H9 (cell line): ENCODE results near the gene TFAP2A. TPM values are rescaled to one million over a fixed set of nuclear protein-coding genes. Genes with fewer than 3 reads are reported as not detected.

Source experiments
- DNase-seq: peaks from one replicate; pipeline ENCODE4 v3.0.0-alpha.2; 2017
- H2AFZ ChIP-seq: one replicate; pipeline ENCODE4 v1.6.1; 2013; ENCODE audit warnings: mild to moderate bottlenecking, low read length, control low read depth, moderate library complexity
- H2AK5ac ChIP-seq: 2 replicates; pipeline ENCODE4 v1.6.1; 2013; ENCODE audit warnings: low read length, control low read depth, mixed read lengths; ENCODE audit not compliant: insufficient read length
- H2BK120ac ChIP-seq: one replicate; pipeline ENCODE4 v1.6.1; 2013; ENCODE audit warnings: low read depth, mild to moderate bottlenecking, low read length, control low read depth, inconsistent platforms; ENCODE audit not compliant: poor library complexity, severe bottlenecking
- H2BK12ac ChIP-seq: 2 replicates; pipeline ENCODE4 v1.6.1; 2013; ENCODE audit warnings: low read length, control low read depth, mixed read lengths, low read depth; ENCODE audit not compliant: insufficient read length
- H2BK15ac ChIP-seq: 2 replicates; pipeline ENCODE4 v1.6.1; 2013; ENCODE audit warnings: low read depth, low read length, control low read depth
- H2BK20ac ChIP-seq: one replicate; pipeline ENCODE4 v1.6.1; 2013; ENCODE audit warnings: low read depth, mild to moderate bottlenecking, low read length, control low read depth, inconsistent platforms; ENCODE audit not compliant: poor library complexity, severe bottlenecking
- H2BK5ac ChIP-seq: 2 replicates; pipeline ENCODE4 v1.6.1; 2013; ENCODE audit warnings: low read length, control low read depth, mixed read lengths; ENCODE audit not compliant: insufficient read length
- H3K14ac ChIP-seq: 2 replicates; pipeline ENCODE4 v1.6.1; 2013; ENCODE audit warnings: low read length, control low read depth; ENCODE audit not compliant: insufficient read depth
- H3K18ac ChIP-seq: 2 replicates; pipeline ENCODE4 v1.6.1; 2013; ENCODE audit warnings: low read depth, mild to moderate bottlenecking, mixed read lengths, low read length, control low read depth; ENCODE audit not compliant: insufficient read length
- H3K23ac ChIP-seq: 2 replicates; pipeline ENCODE4 v1.6.1; 2013; ENCODE audit warnings: low read length, control low read depth, mixed read lengths, low read depth; ENCODE audit not compliant: insufficient read length
- H3K23me2 ChIP-seq: 2 replicates; pipeline ENCODE4 v1.6.1; 2013; ENCODE audit warnings: low read depth, mild to moderate bottlenecking, mixed read lengths, low read length, control low read depth; ENCODE audit not compliant: insufficient read length, poor library complexity, severe bottlenecking
- H3K27ac ChIP-seq: 2 replicates; pipeline ENCODE4 v1.5.1; 2013; ENCODE audit warnings: low read length, control low read depth, mixed read lengths, low read depth; ENCODE audit not compliant: insufficient read length
- H3K27me3 ChIP-seq: 2 replicates; pipeline ENCODE4 v1.6.1; 2013; ENCODE audit warnings: low read length, control low read depth, inconsistent platforms; ENCODE audit not compliant: insufficient read depth
- H3K4ac ChIP-seq: 2 replicates; pipeline ENCODE4 v1.6.1; 2013; ENCODE audit warnings: low read depth, mild to moderate bottlenecking, control low read depth, inconsistent platforms, low read length, moderate library complexity
- H3K4me1 ChIP-seq: 2 replicates; pipeline ENCODE4 v1.6.1; 2013; ENCODE audit warnings: low read length, control low read depth, inconsistent platforms; ENCODE audit not compliant: insufficient read depth
- H3K4me2 ChIP-seq: 2 replicates; pipeline ENCODE4 v1.6.1; 2013; ENCODE audit warnings: low read length, control low read depth, mixed read lengths; ENCODE audit not compliant: insufficient read length, insufficient read depth
- H3K56ac ChIP-seq: 2 replicates; pipeline ENCODE4 v1.6.1; 2013; ENCODE audit warnings: low read depth, mild to moderate bottlenecking, mixed read lengths, low read length, control low read depth; ENCODE audit not compliant: insufficient read length
- H3K79me1 ChIP-seq: 2 replicates; pipeline ENCODE4 v1.6.1; 2013; ENCODE audit warnings: low read depth, mild to moderate bottlenecking, moderate library complexity, low read length, control low read depth, inconsistent platforms; ENCODE audit not compliant: insufficient read depth, poor library complexity, severe bottlenecking
- H3K79me2 ChIP-seq: 2 replicates; pipeline ENCODE4 v1.6.1; 2013; ENCODE audit warnings: low read length, control low read depth, inconsistent platforms; ENCODE audit not compliant: insufficient read depth
- H3K9ac ChIP-seq: 2 replicates; pipeline ENCODE4 v1.6.1; 2013; ENCODE audit warnings: low read length, control low read depth, mixed read lengths; ENCODE audit not compliant: insufficient read length; ENCODE audit errors: extremely low read depth
- H3K9me3 ChIP-seq: one replicate; pipeline ENCODE4 v1.6.1; 2013; ENCODE audit warnings: low read depth, low read length, inconsistent platforms; ENCODE audit not compliant: control insufficient read depth
- H3T11ph ChIP-seq: one replicate; pipeline ENCODE4 v1.6.1; 2013; ENCODE audit warnings: mild to moderate bottlenecking, low read length, control low read depth, inconsistent platforms
- H4K20me1 ChIP-seq: one replicate; pipeline ENCODE4 v1.6.1; 2013; ENCODE audit not compliant: control insufficient read depth, insufficient read length, insufficient read depth
- H4K5ac ChIP-seq: 2 replicates; pipeline ENCODE4 v1.6.1; 2013; ENCODE audit warnings: low read depth, mild to moderate bottlenecking, mixed read lengths, low read length, control low read depth; ENCODE audit not compliant: insufficient read length
- H4K8ac ChIP-seq: replicated peaks from 2 replicates; pipeline ENCODE4 v1.6.1; 2013; ENCODE audit warnings: low read length, control low read depth, mixed read lengths, low read depth; ENCODE audit not compliant: insufficient read length
- H4K91ac ChIP-seq: 2 replicates; pipeline ENCODE4 v1.6.1; 2013; ENCODE audit warnings: low read depth, mild to moderate bottlenecking, moderate library complexity, mixed read lengths, low read length, control low read depth; ENCODE audit not compliant: insufficient read length
- H3K27ac Mint-ChIP-seq, 3 experiments: 2 replicates in 2 of 3; 3 replicates in 1 of 3; pipeline ENCODE4 v1.8.0; 2020 to 2021; ENCODE audit warnings: mixed read lengths in 3 of 3, mild to moderate bottlenecking in 1 of 3, moderate library complexity in 1 of 3
- H3K27me3 Mint-ChIP-seq: 2 replicates; pipeline ENCODE4 v1.8.0; 2021; ENCODE audit warnings: low read depth, mild to moderate bottlenecking, moderate library complexity, mixed read lengths
- H3K36me3 Mint-ChIP-seq, 3 experiments: 2 replicates in 2 of 3; 3 replicates in 1 of 3; pipeline ENCODE4 v1.8.0; 2020 to 2021; ENCODE audit warnings: low read depth in 3 of 3, mixed read lengths in 3 of 3; ENCODE audit not compliant: insufficient read depth in 1 of 3
- H3K4me1 Mint-ChIP-seq, 2 experiments: 2 replicates each; pipeline ENCODE4 v1.8.0; 2020; ENCODE audit warnings: mixed read lengths in 2 of 2
- H3K4me3 Mint-ChIP-seq, 2 experiments: 2 replicates in 1 of 2; 3 replicates in 1 of 2; pipeline ENCODE4 v1.8.0; 2020 to 2021; ENCODE audit warnings: mild to moderate bottlenecking in 2 of 2, mixed read lengths in 2 of 2, moderate library complexity in 1 of 2
- H3K9me3 Mint-ChIP-seq, 2 experiments: 2 replicates in 1 of 2; 3 replicates in 1 of 2; pipeline ENCODE4 v1.8.0; 2020; ENCODE audit warnings: mild to moderate bottlenecking in 2 of 2, mixed read lengths in 2 of 2, moderate library complexity in 1 of 2
- CTCF ChIP-seq: fragments of 200-600 bp; sonication (generic); conservative IDR thresholded peaks from 3 replicates; pipeline ENCODE4 v1.8.0; 2021; ENCODE audit warnings: antibody characterized with exemption, mild to moderate bottlenecking
- WGBS: extraction: QIAGEN DNeasy Blood & Tissue Kit; methylation state at CpG from one replicate; pipeline ENCODE4 v1.1.7; 2013; ENCODE audit warnings: missing lambda C conversion rate, low lambda C conversion rate, mixed read lengths; ENCODE audit not compliant: insufficient read length; ENCODE audit errors: extremely low coverage; 5-methylcytosine and 5-hydroxymethylcytosine counted together
- total RNA-seq: library from RNA; stranded (reverse); gene quantifications from 2 replicates; pipeline ENCODE4 v1.2.1, GENCODE V29; 2021

Gene TFAP2A
- total RNA-seq, 1 experiment from 2014 or later: 2.6 TPM

GRCh38 chr6:10434235-10434634 is 19.4 kb upstream of the TFAP2A start:
- H3K4me2 ChIP-seq: no peak overlapping the region
- no peak overlapping the region for H3K4me3 Mint-ChIP-seq
- no peak overlapping the region for H3K23ac ChIP-seq
- no peak overlapping the region for H2BK120ac ChIP-seq
- no peak overlapping the region for H3K14ac ChIP-seq
- H4K91ac ChIP-seq: no peak overlapping the region
- peaks cover 0 to 1% of the 10 kb centered on the region in 2 experiments; a peak in 1 of 5 replicates for H3K9me3 Mint-ChIP-seq
- H3K79me1 ChIP-seq: no peaks in the 10 kb centered on the region
- H4K20me1 ChIP-seq: no peaks in the 10 kb centered on the region
- H3K27me3 ChIP-seq: no peaks in the 10 kb centered on the region
- no peak overlapping the region for H3K27ac Mint-ChIP-seq
- H2AK5ac ChIP-seq: no peak overlapping the region
- no peak for TF ChIP-seq CTCF
- no peak overlapping the region for H3K27ac ChIP-seq
- no peak overlapping the region for H3K18ac ChIP-seq
- H3K4ac ChIP-seq: no peak overlapping the region
- DNase-seq: no peak
- H3K9ac ChIP-seq: no peak overlapping the region
- no CpG with 5 or more reads among the region's 4 CpGs for WGBS
- no peak overlapping the region for H4K5ac ChIP-seq
- H2BK12ac ChIP-seq: no peak overlapping the region
- no peak overlapping the region for H2BK15ac ChIP-seq
- H3K79me2 ChIP-seq: no peaks in the 10 kb centered on the region
- H3K9me3 ChIP-seq: no peaks in the 10 kb centered on the region
- H4K8ac ChIP-seq: no peak overlapping the region
- H3K27me3 Mint-ChIP-seq: peaks cover 51% of the 10 kb centered on the region
- H2AFZ ChIP-seq: no peak overlapping the region
- H3K4me1 ChIP-seq: no peaks in the 10 kb centered on the region; the same call in 1 of the 2 replicates
- no peak overlapping the region for H2BK20ac ChIP-seq
- no peak overlapping the region for H3T11ph ChIP-seq
- no peaks in the 10 kb centered on the region for H3K36me3 Mint-ChIP-seq
- peaks cover 11 to 18% of the 10 kb centered on the region in 2 experiments; a peak in 3 of 4 replicates for H3K4me1 Mint-ChIP-seq
- H3K56ac ChIP-seq: no peak overlapping the region
- H3K23me2 ChIP-seq: no peaks in the 10 kb centered on the region
- no peak overlapping the region for H2BK5ac ChIP-seq
